ENCODE measurements around the gene NSRP1.
"Not testable (repeated sequence)": the region's sequence is repeated elsewhere in the genome, so short reads cannot be mapped to it uniquely, and the experiment has no call there.

Gene NSRP1, protein sequence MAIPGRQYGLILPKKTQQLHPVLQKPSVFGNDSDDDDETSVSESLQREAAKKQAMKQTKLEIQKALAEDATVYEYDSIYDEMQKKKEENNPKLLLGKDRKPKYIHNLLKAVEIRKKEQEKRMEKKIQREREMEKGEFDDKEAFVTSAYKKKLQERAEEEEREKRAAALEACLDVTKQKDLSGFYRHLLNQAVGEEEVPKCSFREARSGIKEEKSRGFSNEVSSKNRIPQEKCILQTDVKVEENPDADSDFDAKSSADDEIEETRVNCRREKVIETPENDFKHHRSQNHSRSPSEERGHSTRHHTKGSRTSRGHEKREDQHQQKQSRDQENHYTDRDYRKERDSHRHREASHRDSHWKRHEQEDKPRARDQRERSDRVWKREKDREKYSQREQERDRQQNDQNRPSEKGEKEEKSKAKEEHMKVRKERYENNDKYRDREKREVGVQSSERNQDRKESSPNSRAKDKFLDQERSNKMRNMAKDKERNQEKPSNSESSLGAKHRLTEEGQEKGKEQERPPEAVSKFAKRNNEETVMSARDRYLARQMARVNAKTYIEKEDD

GRCh38 chr17:30116661-30117551, at the start of gene NSRP1:
Gene NSRP1, plus strand, starts transcription at chr17:30116816. Its CDS starts 28 bp downstream, at chr17:30116844.
- H3K36me3 Mint-ChIP-seq (ENCODE audit: low read depth), result peaks cover 41% of the 10 kb centered on the region
- no peaks in the 10 kb centered on the region for H3K27me3 Mint-ChIP-seq

GRCh38 chr17:30068465-30068864, 48.2 kb upstream of the NSRP1 start:
- no peak overlapping the region for H3K4me3 Mint-ChIP-seq
- H3K9me3 Mint-ChIP-seq, result peaks cover 23% of the 10 kb centered on the region

More at GRCh38 chr17:30116661-30117551, at the start of gene NSRP1:
- no peaks in the 10 kb centered on the region for H3K9me3 Mint-ChIP-seq
- H3K4me3 Mint-ChIP-seq, result peak within 1 kb of the TSS; percentile 100
- H3K27ac Mint-ChIP-seq, result peak within 1 kb of the TSS; percentile 100
- peaks cover 67% of the 10 kb centered on the region for H3K4me1 Mint-ChIP-seq (ENCODE audit: low read depth)

DNA sequence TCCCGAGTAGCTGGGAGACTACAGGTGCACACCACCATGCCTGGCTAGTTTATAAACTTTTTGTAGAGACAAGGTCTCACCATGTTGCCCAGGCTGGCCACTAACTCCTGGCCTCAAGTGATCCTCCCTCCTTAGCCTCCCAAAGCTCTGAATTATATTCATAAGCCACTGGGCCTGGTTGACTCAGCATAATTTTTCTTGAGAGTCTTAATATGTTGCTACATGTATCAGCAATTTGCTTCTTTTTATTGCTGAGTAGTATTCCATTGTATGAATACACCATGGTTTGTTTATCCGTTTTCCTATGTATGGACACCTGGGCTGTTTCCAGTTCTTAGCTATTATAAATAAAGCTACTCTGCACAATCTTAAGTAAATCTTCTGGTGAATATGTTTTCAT, 42.4 kb upstream of the NSRP1 start:
- Mint-ChIP-seq H3K9me3 (no peaks in the 10 kb centered on the region), H3K4me1 (ENCODE audit: low read depth) (no peaks in the 10 kb centered on the region), H3K27me3 (peaks cover 7% of the 10 kb centered on the region), H3K27ac (no peak overlapping the region), H3K4me3 (no peak overlapping the region), H3K36me3 (ENCODE audit: low read depth) (no peaks in the 10 kb centered on the region)

More at GRCh38 chr17:30068465-30068864, 48.2 kb upstream of the NSRP1 start:
- Mint-ChIP-seq H3K27ac (no peak overlapping the region), H3K4me1 (ENCODE audit: low read depth) (no peaks in the 10 kb centered on the region), H3K36me3 (ENCODE audit: low read depth) (peaks cover 16% of the 10 kb centered on the region), H3K27me3 (peaks cover 12% of the 10 kb centered on the region)

DNA sequence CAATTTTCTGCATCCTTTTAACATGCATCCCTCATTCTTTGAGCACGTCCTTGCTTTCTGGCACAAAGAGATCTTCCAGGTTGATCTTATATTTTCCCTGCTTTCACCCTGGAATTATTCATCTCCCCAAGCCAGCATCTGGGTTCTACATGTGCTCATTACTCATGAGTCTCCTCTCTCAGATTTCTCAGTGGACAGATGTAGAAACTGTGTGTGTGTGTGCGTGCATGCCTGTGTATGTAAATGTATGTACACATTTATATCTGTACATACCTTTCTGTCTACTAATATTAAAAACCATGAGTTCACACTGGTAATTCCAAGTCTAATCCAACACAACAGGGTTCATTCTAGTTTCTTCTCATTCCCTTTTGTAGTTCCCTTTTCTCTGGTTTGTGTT, 41.9 kb upstream of the NSRP1 start:
- no peaks in the 10 kb centered on the region for H3K9me3 Mint-ChIP-seq
- H3K36me3 Mint-ChIP-seq (ENCODE audit: low read depth), result no peaks in the 10 kb centered on the region
- no peak overlapping the region for H3K4me3 Mint-ChIP-seq
- no peak overlapping the region for H3K27ac Mint-ChIP-seq
- H3K27me3 Mint-ChIP-seq, result peaks cover 7% of the 10 kb centered on the region
- no peaks in the 10 kb centered on the region for H3K4me1 Mint-ChIP-seq (ENCODE audit: low read depth)

- no peak overlapping the region for H3K27ac Mint-ChIP-seq
- H3K36me3 Mint-ChIP-seq (ENCODE audit: low read depth), result no peaks in the 10 kb centered on the region
- no peak overlapping the region for H3K4me3 Mint-ChIP-seq
- H3K9me3 Mint-ChIP-seq, result peaks cover 4% of the 10 kb centered on the region
- no peaks in the 10 kb centered on the region for H3K4me1 Mint-ChIP-seq (ENCODE audit: low read depth)
- peaks cover 9% of the 10 kb centered on the region for H3K27me3 Mint-ChIP-seq
These were observed 33.8 kb upstream of the NSRP1 start for GRCh38 chr17:30082773-30083172.

- Mint-ChIP-seq H3K36me3 (ENCODE audit: low read depth) (no peaks in the 10 kb centered on the region), H3K27ac (no peak overlapping the region), H3K4me3 (no peak overlapping the region), H3K27me3 (peaks cover 14% of the 10 kb centered on the region), H3K4me1 (ENCODE audit: low read depth) (no peaks in the 10 kb centered on the region), H3K9me3 (peaks cover 4% of the 10 kb centered on the region)
These were observed 31.8 kb upstream of the NSRP1 start for GRCh38 chr17:30084788-30085187.

- H3K27me3 Mint-ChIP-seq, result peaks cover 18% of the 10 kb centered on the region
- no peaks in the 10 kb centered on the region for H3K4me1 Mint-ChIP-seq (ENCODE audit: low read depth)
- H3K27ac Mint-ChIP-seq, result no peak overlapping the region
- no peaks in the 10 kb centered on the region for H3K36me3 Mint-ChIP-seq (ENCODE audit: low read depth)
- peaks cover 4% of the 10 kb centered on the region for H3K9me3 Mint-ChIP-seq
- no peak overlapping the region for H3K4me3 Mint-ChIP-seq
These were observed 29.7 kb upstream of the NSRP1 start for GRCh38 chr17:30086896-30087295.

DNA sequence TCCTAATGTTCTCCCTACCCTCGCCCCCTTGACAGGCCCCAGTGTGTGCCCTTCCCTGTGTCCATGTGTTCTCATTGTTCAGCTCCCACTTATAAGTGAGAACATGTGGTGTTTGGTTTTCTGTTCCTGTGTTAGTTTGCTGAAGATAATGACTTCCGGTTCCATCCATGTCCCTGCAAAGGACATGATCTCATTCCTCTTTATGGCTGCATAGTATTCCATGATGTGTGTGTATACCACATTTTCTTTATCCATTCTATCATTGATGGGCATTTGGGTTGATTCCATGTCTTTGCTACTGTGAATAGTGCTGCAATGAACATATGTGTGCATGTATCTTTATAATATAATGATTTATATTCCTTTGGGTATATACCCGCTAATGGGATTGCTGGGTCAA, 29.2 kb upstream of the NSRP1 start:
- H3K36me3 Mint-ChIP-seq (ENCODE audit: low read depth); H3K4me3 Mint-ChIP-seq; H3K4me1 Mint-ChIP-seq (ENCODE audit: low read depth); H3K9me3 Mint-ChIP-seq; H3K27ac Mint-ChIP-seq: not testable (repeated sequence)
- H3K27me3 Mint-ChIP-seq, result peaks cover 20% of the 10 kb centered on the region

DNA sequence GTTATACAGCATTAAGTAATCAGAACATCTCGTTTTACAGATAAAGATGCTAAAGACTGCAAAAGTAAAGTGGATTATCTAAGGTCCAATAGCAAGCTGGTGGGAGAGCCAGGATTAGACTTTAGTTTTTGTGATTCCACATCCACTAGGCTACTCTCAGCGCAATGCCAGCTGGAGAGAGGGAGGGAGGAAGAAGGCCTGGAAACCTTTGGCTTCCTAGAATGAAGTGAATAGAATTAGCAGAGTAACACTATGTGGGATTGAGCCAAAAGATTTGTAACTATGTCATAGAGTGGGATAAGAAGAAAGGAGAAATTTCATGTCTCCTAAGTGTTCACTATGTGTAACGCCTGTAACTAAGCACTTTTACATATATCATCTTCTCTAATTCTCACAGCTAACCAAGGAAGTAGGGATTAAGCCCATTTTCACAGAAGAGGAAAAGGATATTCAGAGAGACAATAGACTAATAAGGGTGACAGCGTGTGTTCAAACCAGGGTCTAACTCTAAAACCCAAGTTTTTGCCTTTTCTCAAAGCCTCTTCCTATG, 25.4 kb upstream of the NSRP1 start:
- no peak overlapping the region for H3K4me3 Mint-ChIP-seq
- H3K36me3 Mint-ChIP-seq (ENCODE audit: low read depth), result no peaks in the 10 kb centered on the region
- peaks cover 4% of the 10 kb centered on the region for H3K9me3 Mint-ChIP-seq
- peaks cover 41% of the 10 kb centered on the region for H3K27me3 Mint-ChIP-seq
- H3K4me1 Mint-ChIP-seq (ENCODE audit: low read depth), result peaks cover 8% of the 10 kb centered on the region
- no peak overlapping the region for H3K27ac Mint-ChIP-seq

- Mint-ChIP-seq H3K9me3 (peaks cover 4% of the 10 kb centered on the region), H3K4me3 (no peak overlapping the region), H3K4me1 (ENCODE audit: low read depth) (peaks cover 8% of the 10 kb centered on the region), H3K36me3 (ENCODE audit: low read depth) (no peaks in the 10 kb centered on the region), H3K27ac (no peak overlapping the region), H3K27me3 (peaks cover 41% of the 10 kb centered on the region)
These were observed 24.8 kb upstream of the NSRP1 start for GRCh38 chr17:30091771-30092170.

GRCh38 chr17:30092886-30093285, 23.7 kb upstream of the NSRP1 start:
- Mint-ChIP-seq H3K9me3 (no peaks in the 10 kb centered on the region), H3K4me3 (no peak overlapping the region), H3K27me3 (peaks cover 40% of the 10 kb centered on the region)

GRCh38 chr17:30093463-30094147, 23.0 kb upstream of the NSRP1 start:
- Mint-ChIP-seq H3K4me3 (no peak overlapping the region), H3K4me1 (ENCODE audit: low read depth) (peaks cover 8% of the 10 kb centered on the region), H3K27ac (no peak overlapping the region), H3K36me3 (ENCODE audit: low read depth) (no peaks in the 10 kb centered on the region), H3K9me3 (no peaks in the 10 kb centered on the region), H3K27me3 (peaks cover 40% of the 10 kb centered on the region)

More at GRCh38 chr17:30092886-30093285, 23.7 kb upstream of the NSRP1 start:
- Mint-ChIP-seq H3K4me1 (ENCODE audit: low read depth) (peaks cover 8% of the 10 kb centered on the region), H3K36me3 (ENCODE audit: low read depth) (no peaks in the 10 kb centered on the region), H3K27ac (no peak overlapping the region)

DNA sequence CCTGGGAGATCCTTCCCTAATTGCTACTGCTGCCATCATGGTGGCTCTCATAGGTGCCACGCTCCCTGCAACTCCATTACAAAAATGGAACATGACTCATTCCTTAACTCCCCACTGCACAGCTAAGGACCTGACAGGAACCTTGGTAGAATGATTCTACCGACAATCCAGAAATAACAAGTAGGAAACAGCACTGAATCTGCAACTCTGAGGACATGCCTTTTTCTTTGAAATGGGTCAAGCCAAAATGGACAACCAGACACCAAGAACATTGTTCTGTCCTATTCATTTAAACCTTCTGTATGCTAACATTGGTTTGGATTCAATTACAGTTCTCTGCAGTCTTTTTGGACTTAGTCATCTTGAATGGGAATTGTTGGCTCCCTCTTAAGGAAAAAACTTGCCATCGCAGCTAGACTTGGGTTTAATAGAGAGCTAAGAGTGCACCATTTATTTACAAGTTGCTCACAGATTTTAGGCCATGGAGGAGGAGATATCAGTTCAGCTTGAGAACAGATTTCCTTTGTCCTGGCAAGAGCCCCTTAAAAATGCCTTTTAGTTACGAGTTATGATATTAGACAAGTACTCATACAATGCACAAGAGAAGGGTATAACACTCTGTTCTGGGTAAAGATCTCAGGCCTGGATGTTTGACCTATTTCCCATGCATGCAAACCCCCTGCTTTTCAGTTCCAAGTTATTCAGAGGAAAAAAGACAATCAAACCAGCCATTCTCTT, 20.9 kb upstream of the NSRP1 start:
- peaks cover 8% of the 10 kb centered on the region for H3K4me1 Mint-ChIP-seq (ENCODE audit: low read depth)
- H3K27me3 Mint-ChIP-seq, result peaks cover 31% of the 10 kb centered on the region
- H3K9me3 Mint-ChIP-seq, result no peaks in the 10 kb centered on the region
- H3K27ac Mint-ChIP-seq, result no peak overlapping the region
- no peak overlapping the region for H3K4me3 Mint-ChIP-seq
- H3K36me3 Mint-ChIP-seq (ENCODE audit: low read depth), result no peaks in the 10 kb centered on the region

Measured in stimulated activated naive CD8-positive, alpha-beta T cell treated with anti-CD3 and anti-CD28 coated beads, Interleukin-15, Interleukin-2, amounts not matched to agents 100 ng/mL and 50 ng/mL, for 24 hours (primary cell).